Loucy (cell line): Measurements from ENCODE around the gene HSPA12B.

ENCODE experiments used
- EZH2phosphoT487 ChIP-seq: fragments of 200-600 bp; IDR thresholded peaks from 2 replicates; pipeline ENCODE4 v1.6.1; 2018; ENCODE audit warnings: antibody characterized with exemption, mild to moderate bottlenecking, moderate library complexity, borderline replicate concordance
- TF ChIP-seq, protein P1 (sequence below): fragments of 200-600 bp; sonication (generic); conservative IDR thresholded peaks from 2 replicates; pipeline ENCODE4 v1.5.1; 2014; ENCODE audit warnings: mild to moderate bottlenecking, antibody characterized with exemption, low read length

DNA sequence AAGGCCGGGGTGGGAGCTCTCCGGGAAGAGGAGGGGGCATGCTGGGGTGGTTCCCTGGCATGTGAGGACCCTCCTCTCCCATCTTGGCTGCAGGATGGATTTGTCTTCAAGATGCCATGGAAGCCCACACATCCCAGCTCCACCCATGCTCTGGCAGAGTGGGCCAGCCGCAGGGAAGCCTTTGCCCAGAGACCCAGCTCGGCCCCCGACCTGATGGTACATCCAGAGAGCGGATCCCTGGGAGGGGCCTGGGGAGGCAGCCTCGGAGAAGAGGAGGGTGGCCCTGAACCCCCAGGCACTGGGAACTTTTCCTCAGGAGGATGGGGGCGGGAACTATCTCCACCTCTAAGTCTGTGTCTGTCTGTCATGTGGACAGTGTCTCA lies 68.4 kb downstream of the HSPA12B start:
- TF ChIP-seq, protein P1, sequence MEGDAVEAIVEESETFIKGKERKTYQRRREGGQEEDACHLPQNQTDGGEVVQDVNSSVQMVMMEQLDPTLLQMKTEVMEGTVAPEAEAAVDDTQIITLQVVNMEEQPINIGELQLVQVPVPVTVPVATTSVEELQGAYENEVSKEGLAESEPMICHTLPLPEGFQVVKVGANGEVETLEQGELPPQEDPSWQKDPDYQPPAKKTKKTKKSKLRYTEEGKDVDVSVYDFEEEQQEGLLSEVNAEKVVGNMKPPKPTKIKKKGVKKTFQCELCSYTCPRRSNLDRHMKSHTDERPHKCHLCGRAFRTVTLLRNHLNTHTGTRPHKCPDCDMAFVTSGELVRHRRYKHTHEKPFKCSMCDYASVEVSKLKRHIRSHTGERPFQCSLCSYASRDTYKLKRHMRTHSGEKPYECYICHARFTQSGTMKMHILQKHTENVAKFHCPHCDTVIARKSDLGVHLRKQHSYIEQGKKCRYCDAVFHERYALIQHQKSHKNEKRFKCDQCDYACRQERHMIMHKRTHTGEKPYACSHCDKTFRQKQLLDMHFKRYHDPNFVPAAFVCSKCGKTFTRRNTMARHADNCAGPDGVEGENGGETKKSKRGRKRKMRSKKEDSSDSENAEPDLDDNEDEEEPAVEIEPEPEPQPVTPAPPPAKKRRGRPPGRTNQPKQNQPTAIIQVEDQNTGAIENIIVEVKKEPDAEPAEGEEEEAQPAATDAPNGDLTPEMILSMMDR, result no peak
- no peak for TF ChIP-seq EZH2phosphoT487
